HG03575 (cell line): ENCODE measurements around the gene LAMB1.
"Not testable (repeated sequence)": the region's sequence is repeated elsewhere in the genome, so short reads cannot be mapped to it uniquely, and the experiment has no call there.

Experiments
- ATAC-seq: cut with Tn5 transposase; IDR thresholded peaks from one replicate; pipeline ENCODE4 v1.9.1; 2021; ENCODE audit not compliant: unreplicated experiment, insufficient number of reproducible peaks, low FRiP score; ENCODE audit errors: extremely low read depth

LAMB1 gene

GRCh38 chr7:108002726-108003598 is at the start of gene LAMB1:
Gene LAMB1 (minus strand): TSS chr7:108003161. CDS start chr7:108002885, 276 bp downstream.
- no peak for ATAC-seq

- no peak for ATAC-seq
Measured at GRCh38 chr7:108051454-108051853, 48.5 kb upstream of the LAMB1 start.

- peak; percentile 67 for ATAC-seq
Measured at GRCh38 chr7:108049962-108050361, 47.0 kb upstream of the LAMB1 start.

GRCh38 chr7:108048422-108048821 is 45.5 kb upstream of the LAMB1 start:
- ATAC-seq: no peak

- no peak for ATAC-seq
Measured at GRCh38 chr7:108046952-108047506, 44.1 kb upstream of the LAMB1 start.

GRCh38 chr7:108045669-108046068 is 42.7 kb upstream of the LAMB1 start:
- no peak for ATAC-seq

- no peak for ATAC-seq
Measured at GRCh38 chr7:108045154-108045553, 42.2 kb upstream of the LAMB1 start.

- ATAC-seq: no peak
Measured at GRCh38 chr7:108044345-108044744, 41.4 kb upstream of the LAMB1 start.

- no peak for ATAC-seq
Measured at GRCh38 chr7:108038986-108039385, 36.0 kb upstream of the LAMB1 start.

- no peak for ATAC-seq
Measured at GRCh38 chr7:108037741-108038140, 34.8 kb upstream of the LAMB1 start.

- ATAC-seq: no peak
Measured at GRCh38 chr7:108037140-108037539, 34.2 kb upstream of the LAMB1 start.

- ATAC-seq: no peak
Measured at GRCh38 chr7:108034586-108034985, 31.6 kb upstream of the LAMB1 start.

- ATAC-seq: no peak
Measured at GRCh38 chr7:108033776-108034497, 31.0 kb upstream of the LAMB1 start.

GRCh38 chr7:108033309-108033708 is 30.3 kb upstream of the LAMB1 start:
- ATAC-seq: not testable (repeated sequence)

GRCh38 chr7:108030516-108030915 is 27.6 kb upstream of the LAMB1 start:
- ATAC-seq: no peak

- ATAC-seq: no peak
Measured at GRCh38 chr7:108029034-108029433, 26.1 kb upstream of the LAMB1 start.

- ATAC-seq: no peak
Measured at GRCh38 chr7:108028111-108028510, 25.1 kb upstream of the LAMB1 start.

- no peak for ATAC-seq
Measured at GRCh38 chr7:108027239-108027638, 24.3 kb upstream of the LAMB1 start.

GRCh38 chr7:108026647-108027046 is 23.7 kb upstream of the LAMB1 start:
- no peak for ATAC-seq

- no peak for ATAC-seq
Measured at GRCh38 chr7:108026116-108026515, 23.2 kb upstream of the LAMB1 start.
